NCI-H82 treated with DMSO at 0.1 percent for 48 hours (cell line): Measurements from ENCODE around the gene ISCA2.

Experiments
- DNase-seq: peaks from one replicate; lab custom pipeline; 2025; ENCODE audit not compliant: unreplicated experiment; lab: John Stamatoyannopoulos, UW

The ISCA2 gene

GRCh38 chr14:74507840-74508239 lies 14.3 kb downstream of the ISCA2 start:
- DNase-seq = no peak

GRCh38 chr14:74508292-74508731 lies 14.7 kb downstream of the ISCA2 start:
- DNase-seq = no peak

- DNase-seq = no peak
Observed at GRCh38 chr14:74508844-74509428, 15.4 kb downstream of the ISCA2 start.

GRCh38 chr14:74509587-74510222 lies 16.1 kb downstream of the ISCA2 start:
- DNase-seq = no peak

- DNase-seq = no peak
Observed at GRCh38 chr14:74510223-74510931, 16.8 kb downstream of the ISCA2 start.

GRCh38 chr14:74510959-74511409 lies 17.4 kb downstream of the ISCA2 start:
- DNase-seq = no peak

GRCh38 chr14:74511966-74512830 lies 18.6 kb downstream of the ISCA2 start:
- DNase-seq = no peak

GRCh38 chr14:74514471-74514941 lies 20.9 kb downstream of the ISCA2 start:
- DNase-seq = no peak

- no peak for DNase-seq
Observed at GRCh38 chr14:74515891-74516412, 22.4 kb downstream of the ISCA2 start.

GRCh38 chr14:74516451-74517160 lies 23.0 kb downstream of the ISCA2 start:
- DNase-seq = no peak

GRCh38 chr14:74517731-74518130 lies 24.2 kb downstream of the ISCA2 start:
- no peak for DNase-seq

- no peak for DNase-seq
Observed at GRCh38 chr14:74518221-74518620, 24.7 kb downstream of the ISCA2 start.

- no peak for DNase-seq
Observed at GRCh38 chr14:74519316-74520074, 25.9 kb downstream of the ISCA2 start.

- no peak for DNase-seq
Observed at GRCh38 chr14:74521756-74522155, 28.2 kb downstream of the ISCA2 start.

- no peak for DNase-seq
Observed at GRCh38 chr14:74522740-74523139, 29.2 kb downstream of the ISCA2 start.

GRCh38 chr14:74524076-74524811 lies 30.7 kb downstream of the ISCA2 start:
- no peak for DNase-seq

GRCh38 chr14:74524812-74525135 lies 31.2 kb downstream of the ISCA2 start:
- DNase-seq = no peak

GRCh38 chr14:74525361-74525851 lies 31.8 kb downstream of the ISCA2 start:
- DNase-seq = no peak
